ENCODE data around the gene MYL11. TPM values are rescaled to one million over a fixed set of nuclear protein-coding genes. Genes with fewer than 3 reads are reported as not detected.
"Not testable (repeated sequence)": the region's sequence is repeated elsewhere in the genome, so short reads cannot be mapped to it uniquely, and the experiment has no call there.

The MYL11 gene
- total RNA-seq, 2 experiments from 2014 or later, result 0.67 to 0.86 TPM

GRCh38 chr16:30395155-30395991 is 20.8 kb downstream of the MYL11 start, which contains the start of gene ZNF48:
Gene ZNF48, plus strand, starts transcription at chr16:30395420. Its CDS starts 375 bp downstream, at chr16:30395795.
- DNase-seq, result peak; percentile 54
- CTCF ChIA-PET, result interaction anchor here (0.6 to 5.2 kb wide), 6 partner anchors 9 to 34 kb away, joined by 4 to 30 read pairs (median 8); partner anchors contain the start of genes DCTPP1, SEPTIN1 and ZNF771
- Mint-ChIP-seq H3K27ac (peak within 1 kb of the TSS; percentile 79), H3K9me3 (no peaks in the 10 kb centered on the region), H3K27me3 (ENCODE audit: low read depth) (no peaks in the 10 kb centered on the region), H3K4me1 (ENCODE audit: low read depth) (peaks cover 32% of the 10 kb centered on the region), H3K4me3 (peak within 1 kb of the TSS; percentile 94), H3K36me3 (ENCODE audit: low read depth) (peaks cover 11% of the 10 kb centered on the region)
- intact Hi-C loops (cut with micrococcal nuclease), result no loop called here

GRCh38 chr16:30395992-30396585 is 21.5 kb downstream of the MYL11 start:
- Mint-ChIP-seq H3K27me3 (ENCODE audit: low read depth) (no peaks in the 10 kb centered on the region), H3K9me3 (no peaks in the 10 kb centered on the region), H3K36me3 (ENCODE audit: low read depth) (peaks cover 11% of the 10 kb centered on the region), H3K27ac (peak overlapping the region; percentile 79), H3K4me1 (ENCODE audit: low read depth) (peaks cover 36% of the 10 kb centered on the region), H3K4me3 (peak overlapping the region; percentile 94)
- intact Hi-C loops (cut with micrococcal nuclease), result no loop called here
- CTCF ChIA-PET, result interaction anchor here (0.6 to 5.2 kb wide), 6 partner anchors 10 to 34 kb away, joined by 4 to 30 read pairs (median 8); partner anchors contain the start of genes DCTPP1, SEPTIN1 and ZNF771
- no peak for DNase-seq

- Mint-ChIP-seq H3K36me3 (ENCODE audit: low read depth) (peaks cover 11% of the 10 kb centered on the region), H3K4me3 (peak overlapping the region; percentile 94), H3K4me1 (ENCODE audit: low read depth) (peaks cover 39% of the 10 kb centered on the region)
- CTCF ChIA-PET, result interaction anchor here (1.3 to 5.2 kb wide), 5 partner anchors 11 to 27 kb away, joined by 3 to 30 read pairs (median 9); partner anchors contain the start of genes SEPTIN1 and ZNF771
- H3K27ac Mint-ChIP-seq; H3K9me3 Mint-ChIP-seq; intact Hi-C loops (cut with micrococcal nuclease); H3K27me3 Mint-ChIP-seq (ENCODE audit: low read depth); DNase-seq: not testable (repeated sequence)
Measured at GRCh38 chr16:30396627-30397026, 22.0 kb downstream of the MYL11 start.

- H3K4me3 Mint-ChIP-seq, result peak overlapping the region; percentile 94
Measured at GRCh38 chr16:30397056-30397455, 22.5 kb downstream of the MYL11 start.

GRCh38 chr16:30397776-30398660 is 23.4 kb downstream of the MYL11 start:
- CTCF ChIA-PET, result interaction anchor here (1.4 to 1.6 kb wide), 2 partner anchors 9 to 12 kb away, joined by 3 to 4 read pairs; partner anchors contain the start of gene ZNF771
- no peaks in the 10 kb centered on the region for H3K9me3 Mint-ChIP-seq
- DNase-seq, result no peak
- H3K4me1 Mint-ChIP-seq (ENCODE audit: low read depth), result peaks cover 40% of the 10 kb centered on the region
- intact Hi-C loops (cut with micrococcal nuclease), result no loop called here
- no peak overlapping the region for H3K27ac Mint-ChIP-seq
- H3K27me3 Mint-ChIP-seq (ENCODE audit: low read depth), result no peaks in the 10 kb centered on the region
- peaks cover 11% of the 10 kb centered on the region for H3K36me3 Mint-ChIP-seq (ENCODE audit: low read depth)
- no peak overlapping the region for H3K4me3 Mint-ChIP-seq

More at GRCh38 chr16:30397056-30397455, 22.5 kb downstream of the MYL11 start:
- Mint-ChIP-seq H3K27ac (no peak overlapping the region), H3K36me3 (ENCODE audit: low read depth) (peaks cover 11% of the 10 kb centered on the region), H3K4me1 (ENCODE audit: low read depth) (peaks cover 40% of the 10 kb centered on the region), H3K9me3 (no peaks in the 10 kb centered on the region), H3K27me3 (ENCODE audit: low read depth) (no peaks in the 10 kb centered on the region)
- no peak for DNase-seq
- intact Hi-C loops (cut with micrococcal nuclease), result no loop called here
- CTCF ChIA-PET, result interaction anchor here (1.4 to 5.2 kb wide), 2 partner anchors 13 to 14 kb away, joined by 3 to 30 read pairs; partner anchors contain the start of gene SEPTIN1

GRCh38 chr16:30398661-30399434 is 24.2 kb downstream of the MYL11 start:
- H3K4me3 Mint-ChIP-seq, result peak overlapping the region; percentile 54
- peaks cover 40% of the 10 kb centered on the region for H3K4me1 Mint-ChIP-seq (ENCODE audit: low read depth)
- peaks cover 11% of the 10 kb centered on the region for H3K36me3 Mint-ChIP-seq (ENCODE audit: low read depth)
- no peaks in the 10 kb centered on the region for H3K27me3 Mint-ChIP-seq (ENCODE audit: low read depth)
- DNase-seq, result no peak
- no peak overlapping the region for H3K27ac Mint-ChIP-seq
- CTCF ChIA-PET, result interaction anchor here (1.0 to 1.6 kb wide), 2 partner anchors 8 to 10 kb away, joined by 4 to 5 read pairs; partner anchors contain the start of gene ZNF771
- intact Hi-C loops (cut with micrococcal nuclease), result no loop called here
- H3K9me3 Mint-ChIP-seq, result no peaks in the 10 kb centered on the region

- peaks cover 38% of the 10 kb centered on the region for H3K4me1 Mint-ChIP-seq (ENCODE audit: low read depth)
- DNase-seq, result no peak
- intact Hi-C loops (cut with micrococcal nuclease), result loop anchor here (1.0 kb wide), 1 partner anchor 10 kb away; no protein-coding TSS in a partner anchor
- H3K4me3 Mint-ChIP-seq, result peak overlapping the region; percentile 80
- no peaks in the 10 kb centered on the region for H3K9me3 Mint-ChIP-seq
- H3K36me3 Mint-ChIP-seq (ENCODE audit: low read depth), result peaks cover 11% of the 10 kb centered on the region
- CTCF ChIA-PET, result interaction anchor here (1.0 kb wide), 1 partner anchor 10 kb away, joined by 5 read pairs; no protein-coding TSS in a partner anchor
- no peaks in the 10 kb centered on the region for H3K27me3 Mint-ChIP-seq (ENCODE audit: low read depth)
- H3K27ac Mint-ChIP-seq, result peak overlapping the region; percentile 83
Measured at GRCh38 chr16:30399435-30400186, 25.0 kb downstream of the MYL11 start.

GRCh38 chr16:30401768-30402425 is 27.3 kb downstream of the MYL11 start:
- Mint-ChIP-seq H3K36me3 (ENCODE audit: low read depth) (peaks cover 9% of the 10 kb centered on the region), H3K4me3 (peak overlapping the region; percentile 80), H3K27ac (no peak overlapping the region), H3K9me3 (no peaks in the 10 kb centered on the region), H3K4me1 (ENCODE audit: low read depth) (peaks cover 32% of the 10 kb centered on the region), H3K27me3 (ENCODE audit: low read depth) (no peaks in the 10 kb centered on the region)
- no peak for DNase-seq
- intact Hi-C loops (cut with micrococcal nuclease), result no loop called here
- CTCF ChIA-PET, result interaction anchor here (0.6 to 1.3 kb wide), 3 partner anchors 31 to 1307 kb away, joined by 3 to 6 read pairs (median 3); no protein-coding TSS in a partner anchor

GRCh38 chr16:30406795-30407101 is 32.1 kb downstream of the MYL11 start:
- Mint-ChIP-seq H3K36me3 (ENCODE audit: low read depth) (peaks cover 4% of the 10 kb centered on the region), H3K4me1 (ENCODE audit: low read depth) (peaks cover 28% of the 10 kb centered on the region), H3K27ac (peak overlapping the region; percentile 93), H3K4me3 (peak overlapping the region; percentile 98), H3K9me3 (no peaks in the 10 kb centered on the region), H3K27me3 (ENCODE audit: low read depth) (no peaks in the 10 kb centered on the region)
- CTCF ChIA-PET, result interaction anchor here (1.0 to 4.6 kb wide), 8 partner anchors 8 to 222 kb away, joined by 3 to 27 read pairs (median 8); partner anchors contain the start of genes DCTPP1, SEPTIN1 and ZNF48
- intact Hi-C loops (cut with micrococcal nuclease), result loop anchor here (1.0 to 2.0 kb wide), 5 partner anchors 24 to 341 kb away; partner anchors contain the start of genes ALDOA, SEPTIN1 and TBC1D10B
- DNase-seq, result no peak
